Psoas muscle (tissue), 8 donors: Measurements from ENCODE around the gene ASXL1. TPM values are rescaled to one million over a fixed set of nuclear protein-coding genes. Genes with fewer than 3 reads are reported as not detected.

Experiments
- ATAC-seq, 4 donors: fragments of 200-7000 bp; cut with Tn5 transposase; one replicate each; pipeline ENCODE4 v1.9.1; 2020; ENCODE audit warnings: moderate library complexity in 3 of 4, mild to moderate bottlenecking in 2 of 4
- DNase-seq, 2 donors: peaks; one replicate each; pipeline ENCODE4 v3.0.0-alpha.2; 2020
- H3K27ac ChIP-seq: fragments of 200-600 bp; one replicate; pipeline ENCODE4 v1.8.0; 2022
- H3K27me3 ChIP-seq, 3 donors: fragments of 200-600 bp in 1 of 3; one replicate each; pipeline versions ENCODE4 v1.6.1 to v1.8.0; 2013 to 2022; ENCODE audit warnings: low read length in 2 of 3, mild to moderate bottlenecking in 2 of 3, moderate library complexity in 1 of 3; ENCODE audit not compliant: insufficient read depth in 3 of 3
- H3K36me3 ChIP-seq, 2 donors: fragments of 200-600 bp in 1 of 2; one replicate each; pipeline versions ENCODE4 v1.6.1 to v1.8.0; 2013 to 2022; ENCODE audit warnings: low read depth in 1 of 2, mild to moderate bottlenecking in 1 of 2, moderate library complexity in 1 of 2; ENCODE audit not compliant: insufficient read depth in 1 of 2
- H3K4me1 ChIP-seq: fragments of 200-600 bp; one replicate; pipeline ENCODE4 v1.8.0; 2022
- H3K4me3 ChIP-seq: fragments of 200-600 bp; one replicate; pipeline ENCODE4 v1.8.0; 2022; ENCODE audit warnings: mild to moderate bottlenecking
- H3K9me3 ChIP-seq: fragments of 200-600 bp; one replicate; pipeline ENCODE4 v1.8.0; 2022
- WGBS, 3 donors: extraction: QIAGEN DNeasy Blood & Tissue Kit; methylation state at CpG; one replicate each; pipeline versions ENCODE4 v1.1.6 to v1.1.7; 2013; 5-methylcytosine and 5-hydroxymethylcytosine counted together
- intact Hi-C, 2 donors: fragments of 100-400 bp; cut with DNase I; formaldehyde crosslinking; loops; one replicate each; pipeline versions ENCODE4 v1.11.0 to v1.14.2; 2022
- polyA plus RNA-seq, 3 donors: library from polyadenylated mRNA; stranded (reverse); fragments of 200-250 nt; gene quantifications; one replicate each; pipeline ENCODE4 v1.2.3, GENCODE V29; 2013
- total RNA-seq, 4 donors: library from RNA; stranded (reverse); fragmentation: NEBNext Ultra II Directional in 2 of 4; extraction: Animal tissue kit (Norgen Biotek cat#: 25700) in 2 of 4; gene quantifications; one replicate each; pipeline versions ENCODE4 v1.2.1 to v1.2.4, GENCODE V29; 2021 to 2023
- TF ChIP-seq, protein P1 (sequence below): fragments of 200-600 bp; IDR thresholded peaks from one replicate; pipeline ENCODE4 v1.8.0; 2022; ENCODE audit warnings: antibody characterized with exemption
- donor health status: healthy with polysubstance abuse.
- donor health status: DM: no; HTN: no; CAD: no; lungs with moderate emphysema.
- donor health status: Bipolar disorder and iron deficiency.
- donor health status: healthy.
- donor health status: DM: yes; HTN: yes; CAD: no.
- donor health status: DM: no; HTN: no; CAD: no.
- donor health status: DM: no; HTN: no; CAD: no.
- donor health status: DM: yes; HTN: yes; CAD: no.

ASXL1 gene
- total and polyA plus RNA-seq, 7 donors: 18.5 to 52.0 (median 23.2) TPM

DNA sequence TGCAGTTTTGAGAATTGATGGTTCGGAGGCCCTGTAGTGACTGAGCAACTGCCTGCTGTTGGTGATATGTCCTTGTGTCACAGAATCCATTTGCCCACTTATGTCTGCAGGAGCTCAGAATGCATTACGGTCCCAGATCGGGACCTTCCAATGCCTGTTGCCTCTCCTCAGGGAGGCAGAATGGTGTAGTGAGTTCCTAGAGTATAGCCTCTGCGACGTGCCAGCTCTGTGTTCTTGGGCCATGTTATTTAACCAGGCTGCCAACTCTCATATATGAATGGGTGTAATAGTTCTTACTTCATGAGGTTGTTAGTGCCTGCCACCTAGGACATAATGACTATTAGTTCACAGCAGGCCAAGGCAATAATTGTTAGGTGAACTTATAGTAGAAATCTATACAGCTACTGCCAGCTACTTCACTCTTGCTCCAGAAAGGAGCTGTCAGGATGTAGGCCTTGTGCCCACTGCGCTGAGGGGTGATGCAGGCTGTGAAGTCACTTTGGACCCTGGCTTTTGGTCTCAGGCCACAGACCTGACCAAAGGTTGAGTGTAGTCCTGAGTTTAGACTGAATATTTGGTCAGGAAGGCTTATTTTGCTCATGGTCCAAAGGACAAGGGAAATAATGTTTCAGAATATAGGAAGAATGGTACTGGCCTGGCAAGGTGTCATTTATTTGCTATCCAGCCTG is 82.1 kb downstream of the ASXL1 start:
- DNase-seq (no peak), ATAC-seq (no peak)
- Histone ChIP-seq H3K27me3 (no peaks in the 10 kb centered on the region), H3K36me3 (peaks cover 8 to 76% of the 10 kb centered on the region in 2 donors), H3K4me1 (peaks cover 5% of the 10 kb centered on the region), H3K4me3 (no peak overlapping the region), H3K27ac (no peak overlapping the region), H3K9me3 (no peaks in the 10 kb centered on the region)
- TF ChIP-seq, protein P1, sequence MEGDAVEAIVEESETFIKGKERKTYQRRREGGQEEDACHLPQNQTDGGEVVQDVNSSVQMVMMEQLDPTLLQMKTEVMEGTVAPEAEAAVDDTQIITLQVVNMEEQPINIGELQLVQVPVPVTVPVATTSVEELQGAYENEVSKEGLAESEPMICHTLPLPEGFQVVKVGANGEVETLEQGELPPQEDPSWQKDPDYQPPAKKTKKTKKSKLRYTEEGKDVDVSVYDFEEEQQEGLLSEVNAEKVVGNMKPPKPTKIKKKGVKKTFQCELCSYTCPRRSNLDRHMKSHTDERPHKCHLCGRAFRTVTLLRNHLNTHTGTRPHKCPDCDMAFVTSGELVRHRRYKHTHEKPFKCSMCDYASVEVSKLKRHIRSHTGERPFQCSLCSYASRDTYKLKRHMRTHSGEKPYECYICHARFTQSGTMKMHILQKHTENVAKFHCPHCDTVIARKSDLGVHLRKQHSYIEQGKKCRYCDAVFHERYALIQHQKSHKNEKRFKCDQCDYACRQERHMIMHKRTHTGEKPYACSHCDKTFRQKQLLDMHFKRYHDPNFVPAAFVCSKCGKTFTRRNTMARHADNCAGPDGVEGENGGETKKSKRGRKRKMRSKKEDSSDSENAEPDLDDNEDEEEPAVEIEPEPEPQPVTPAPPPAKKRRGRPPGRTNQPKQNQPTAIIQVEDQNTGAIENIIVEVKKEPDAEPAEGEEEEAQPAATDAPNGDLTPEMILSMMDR: no peak
- intact Hi-C loops: no loop called here
- 78 to 94% (median 82%) methylated on average over 6 of the region's 6 CpGs for WGBS, 3 donors

DNA sequence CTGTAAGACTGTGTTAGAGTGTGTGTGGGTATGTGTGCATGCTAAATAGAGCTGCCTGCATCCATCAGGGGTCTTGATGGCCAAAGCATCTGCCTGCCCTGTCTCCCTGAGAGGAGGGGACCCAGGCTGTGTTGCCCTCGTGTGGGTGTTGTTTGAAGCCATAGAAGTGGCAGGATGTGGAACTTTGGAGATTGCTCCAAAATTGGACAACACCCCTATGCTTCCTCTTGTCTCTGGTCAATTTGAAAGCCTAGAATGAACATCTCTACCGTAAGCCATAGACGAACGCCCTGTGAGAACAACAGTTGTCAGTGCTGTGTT is 82.6 kb downstream of the ASXL1 start:
- Histone ChIP-seq H3K27me3 (no peaks in the 10 kb centered on the region), H3K4me3 (no peak overlapping the region), H3K4me1 (peaks cover 5% of the 10 kb centered on the region), H3K27ac (no peak overlapping the region), H3K9me3 (no peaks in the 10 kb centered on the region), H3K36me3 (peaks cover 3 to 71% of the 10 kb centered on the region in 2 donors)
- no peak for ATAC-seq
- DNase-seq: no peak
- 85 to 88% (median 87%) methylated on average over 4 of the region's 4 CpGs for WGBS, 3 donors
- intact Hi-C loops: no loop called here
- TF ChIP-seq, protein P1: no peak

- H3K9me3 ChIP-seq: no peaks in the 10 kb centered on the region
- H3K27ac ChIP-seq: no peak overlapping the region
- H3K4me3 ChIP-seq: no peak overlapping the region
- peaks cover 10% of the 10 kb centered on the region for H3K4me1 ChIP-seq
- intact Hi-C loops: no loop called here
- no peaks in the 10 kb centered on the region for H3K27me3 ChIP-seq
- ATAC-seq (no peak), DNase-seq (no peak)
- H3K36me3 ChIP-seq: peaks cover 0 to 62% of the 10 kb centered on the region in 2 donors
- 88 to 93% (median 91%) methylated on average over 4 of the region's 4 CpGs for WGBS, 3 donors
- TF ChIP-seq, protein P1: no peak
Measured at GRCh38 chr20:32441638-32442037, 83.5 kb downstream of the ASXL1 start.

GRCh38 chr20:32442630-32443373 is 84.7 kb downstream of the ASXL1 start:
- Histone ChIP-seq H3K27me3 (no peaks in the 10 kb centered on the region), H3K9me3 (no peaks in the 10 kb centered on the region), H3K4me3 (no peak overlapping the region), H3K27ac (no peak overlapping the region), H3K36me3 (peaks cover 0 to 51% of the 10 kb centered on the region in 2 donors), H3K4me1 (peaks cover 12% of the 10 kb centered on the region)
- intact Hi-C loops: no loop called here
- no peak for ATAC-seq
- WGBS, 3 donors: 82 to 91% (median 85%) methylated on average over 10 of the region's 10 CpGs
- TF ChIP-seq, protein P1: no peak
- DNase-seq: no peak
